GM21825 (cell line): ENCODE results near the gene ENDOD1.
"Not testable (repeated sequence)": the region's sequence is repeated elsewhere in the genome, so short reads cannot be mapped to it uniquely, and the experiment has no call there.

Source experiments
- ATAC-seq: cut with Tn5 transposase; IDR thresholded peaks from one replicate; pipeline ENCODE4 v1.9.1; 2021; ENCODE audit warnings: mild to moderate bottlenecking, moderate library complexity; ENCODE audit not compliant: unreplicated experiment

ENDOD1 gene

DNA sequence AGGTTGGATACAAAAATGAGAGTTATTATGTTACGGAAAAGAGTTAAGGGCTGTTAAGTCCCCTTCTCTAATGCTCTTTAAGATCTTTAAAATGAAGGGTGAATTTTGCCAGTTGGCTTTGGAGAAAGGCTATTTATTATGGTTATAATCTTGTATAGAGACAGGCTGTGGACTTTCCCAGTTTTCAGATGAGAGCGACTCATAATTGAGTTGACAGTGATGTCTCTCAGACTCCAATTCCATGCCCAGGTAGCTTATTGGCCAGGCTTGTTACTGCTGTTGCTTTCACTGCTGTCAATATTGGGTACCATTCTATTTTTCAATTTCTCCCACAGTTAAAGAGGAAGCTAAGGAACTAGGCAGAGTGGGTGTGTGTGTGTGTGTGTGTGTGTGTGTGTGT, 13.1 kb downstream of the ENDOD1 start:
- no peak for ATAC-seq

DNA sequence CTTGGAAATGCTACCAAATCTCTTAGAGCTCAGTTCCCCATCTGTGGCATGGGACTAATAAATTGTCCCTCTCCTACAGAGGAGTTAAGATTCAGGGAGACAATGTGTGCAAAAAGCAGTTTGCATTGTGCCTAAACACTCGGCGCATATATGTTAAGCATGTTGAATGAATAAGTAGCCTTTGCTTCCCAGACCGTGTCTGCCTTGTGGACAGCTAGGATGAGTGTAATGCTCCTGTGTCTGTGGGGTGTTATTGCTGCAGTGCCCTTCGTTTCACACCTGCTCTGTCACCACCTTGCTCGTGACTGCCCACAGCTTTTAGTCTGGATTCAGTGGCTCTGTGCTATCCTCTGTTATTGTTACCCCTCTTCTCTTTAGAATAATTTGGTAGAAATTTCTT, 14.1 kb downstream of the ENDOD1 start:
- ATAC-seq = no peak

DNA sequence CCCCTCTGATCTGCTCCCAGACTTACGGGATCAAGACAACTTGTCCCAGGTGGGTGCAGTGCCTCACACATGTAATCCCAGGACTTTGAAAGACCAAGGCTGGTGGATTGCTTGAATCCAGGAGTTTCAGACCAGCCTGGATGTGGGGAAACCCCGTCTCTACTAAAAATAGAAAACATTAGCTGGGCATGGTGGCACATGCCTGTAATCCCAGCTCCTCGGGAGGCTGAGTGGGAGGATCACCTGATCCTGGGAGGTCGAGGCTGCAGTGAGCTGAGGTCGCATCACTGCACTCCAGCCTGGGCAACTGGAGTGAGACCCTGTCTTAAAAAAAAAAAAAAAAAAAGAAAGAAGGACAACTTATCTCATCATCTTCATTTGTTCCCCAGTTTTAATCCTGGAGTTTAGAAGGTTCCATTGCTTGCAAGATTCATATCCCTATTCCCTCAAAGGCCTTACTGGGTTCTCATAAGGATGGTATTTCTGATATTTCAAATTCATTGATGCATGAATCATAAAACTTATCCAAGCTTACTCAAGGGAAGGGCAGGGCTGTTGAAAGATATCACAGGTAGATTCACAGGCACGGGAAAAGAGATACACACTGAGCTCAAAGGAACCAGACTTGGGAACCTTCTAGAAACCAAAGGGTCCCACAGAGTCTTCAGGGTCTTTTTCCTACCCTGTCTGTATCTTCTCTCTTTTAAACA, 14.6 kb downstream of the ENDOD1 start:
- ATAC-seq = no peak

GRCh38 chr11:95104856-95105255, 15.2 kb downstream of the ENDOD1 start:
- ATAC-seq = no peak

DNA sequence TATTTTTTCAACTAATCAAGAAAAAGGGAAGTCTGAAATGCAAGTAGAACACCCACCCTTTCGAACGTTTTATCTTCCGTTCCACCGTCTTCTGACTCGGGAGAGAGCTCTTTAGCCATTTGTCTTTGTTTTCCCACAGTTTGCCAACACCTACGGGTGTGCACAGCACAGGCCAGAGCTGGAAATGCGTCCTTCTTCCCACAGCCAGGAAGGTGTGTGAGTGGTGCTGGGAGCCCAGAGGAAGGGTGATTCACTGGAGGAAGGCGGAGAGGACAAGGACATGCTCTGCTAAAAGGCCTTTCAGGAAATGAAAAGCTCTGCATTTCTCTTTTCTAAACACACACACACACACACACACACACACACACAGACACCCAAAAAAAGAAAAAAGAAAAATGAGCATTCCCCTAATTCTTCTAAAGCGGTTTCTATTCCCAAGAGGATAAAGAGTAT, 18.5 kb downstream of the ENDOD1 start:
- ATAC-seq = no peak

GRCh38 chr11:95108671-95109551, 19.3 kb downstream of the ENDOD1 start:
- ATAC-seq = no peak

DNA sequence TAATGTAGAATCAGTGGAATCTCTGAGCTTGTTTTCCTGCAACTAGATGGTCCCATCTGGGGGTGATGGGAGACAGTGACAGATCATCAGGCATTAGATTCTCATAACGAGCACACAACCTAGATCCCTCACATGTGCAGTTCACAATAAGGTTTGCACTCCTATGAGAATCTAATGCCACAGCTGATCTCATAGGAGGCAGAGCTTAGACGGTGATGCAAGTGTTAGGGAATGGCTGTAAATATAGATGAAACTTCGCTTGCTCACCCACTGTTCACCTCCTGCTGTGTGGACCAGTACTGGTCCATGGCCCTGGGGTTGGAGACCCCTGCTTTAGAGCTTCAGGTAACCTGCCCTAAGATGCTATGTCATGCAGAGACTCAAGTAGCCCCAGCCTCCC, 21.8 kb downstream of the ENDOD1 start:
- not testable (repeated sequence) for ATAC-seq

- no peak for ATAC-seq
These were observed 22.4 kb downstream of the ENDOD1 start for GRCh38 chr11:95111923-95112540.

DNA sequence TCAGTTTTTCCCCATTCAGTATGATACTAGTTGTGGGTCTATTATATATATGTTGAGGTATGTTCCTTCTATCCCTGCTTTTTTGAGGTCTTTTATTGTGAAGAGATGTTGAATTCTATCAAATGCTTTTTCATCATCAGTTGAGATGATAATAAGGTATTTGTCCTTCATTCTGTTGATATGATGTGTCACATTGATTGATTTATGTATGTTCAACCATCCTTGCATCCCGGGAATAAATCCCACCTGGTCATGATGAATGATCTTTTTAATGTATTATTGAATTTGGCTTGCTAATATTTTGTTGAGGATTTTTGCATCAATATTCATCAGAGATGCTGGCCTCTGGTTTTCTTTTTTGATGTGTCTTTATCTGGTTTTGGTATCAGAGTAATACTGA, 26.0 kb downstream of the ENDOD1 start:
- ATAC-seq = no peak

- ATAC-seq = no peak
These were observed 29.9 kb downstream of the ENDOD1 start for GRCh38 chr11:95119361-95120060.

DNA sequence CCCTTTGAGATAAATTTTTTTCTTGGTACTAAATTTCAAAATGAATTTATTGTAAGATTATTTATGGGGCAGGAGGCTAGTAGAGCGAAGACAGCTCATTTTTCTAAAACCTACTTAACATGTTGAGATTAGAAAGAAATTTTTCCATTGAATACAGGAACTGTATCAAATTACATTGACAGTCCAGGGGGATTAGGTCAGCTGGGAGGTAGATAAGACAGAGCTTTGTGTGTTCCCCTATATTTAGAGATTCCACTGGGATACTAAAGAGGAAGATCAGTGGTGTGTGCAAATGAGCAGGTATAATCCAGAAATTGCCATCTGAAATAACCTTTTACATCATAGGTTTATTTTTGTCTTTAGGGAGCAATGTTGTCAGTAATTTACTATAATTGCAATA, 32.1 kb downstream of the ENDOD1 start:
- ATAC-seq = no peak

- ATAC-seq = no peak
These were observed 33.9 kb downstream of the ENDOD1 start for GRCh38 chr11:95123556-95123955.

DNA sequence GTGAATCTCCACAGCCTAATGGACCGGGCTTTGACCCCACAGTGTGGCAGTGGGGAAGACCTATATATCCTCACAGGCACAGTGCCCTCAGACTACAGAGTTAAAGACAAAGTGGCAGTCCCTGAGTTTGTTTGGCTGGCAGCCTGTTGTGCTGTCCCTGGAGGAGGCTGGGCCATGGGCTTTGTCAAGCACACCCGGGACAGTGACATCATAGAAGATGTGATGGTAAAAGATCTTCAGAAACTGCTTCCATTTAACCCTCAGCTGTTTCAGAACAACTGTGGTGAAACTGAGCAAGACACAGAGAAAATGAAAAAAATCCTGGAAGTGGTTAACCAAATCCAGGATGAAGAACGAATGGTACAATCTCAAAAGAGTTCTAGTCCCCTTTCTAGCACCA, 39.0 kb downstream of the ENDOD1 start:
- ATAC-seq = no peak

- no peak for ATAC-seq
These were observed 43.3 kb downstream of the ENDOD1 start for GRCh38 chr11:95132956-95133355.

DNA sequence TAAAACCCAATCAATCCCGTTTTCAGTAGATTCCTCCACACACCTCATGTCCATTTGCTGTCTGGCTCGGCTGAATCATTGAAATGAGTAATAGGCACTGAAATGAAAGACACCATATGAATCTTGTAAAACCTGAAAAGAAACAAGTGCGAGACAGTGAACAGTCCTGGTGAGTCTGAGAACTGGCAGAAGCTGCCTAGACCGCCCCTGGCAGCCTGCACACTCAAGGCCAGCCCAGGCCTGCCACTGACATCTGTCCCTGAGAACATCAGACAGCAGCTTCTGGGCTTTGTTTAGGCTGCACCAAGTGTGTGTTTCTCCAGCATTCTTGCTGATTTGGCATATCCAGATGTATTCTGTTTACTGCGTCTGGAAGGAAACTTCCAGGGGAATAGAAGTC, 44.8 kb downstream of the ENDOD1 start:
- ATAC-seq = no peak

GRCh38 chr11:95135155-95135554, 45.5 kb downstream of the ENDOD1 start:
- ATAC-seq = no peak

DNA sequence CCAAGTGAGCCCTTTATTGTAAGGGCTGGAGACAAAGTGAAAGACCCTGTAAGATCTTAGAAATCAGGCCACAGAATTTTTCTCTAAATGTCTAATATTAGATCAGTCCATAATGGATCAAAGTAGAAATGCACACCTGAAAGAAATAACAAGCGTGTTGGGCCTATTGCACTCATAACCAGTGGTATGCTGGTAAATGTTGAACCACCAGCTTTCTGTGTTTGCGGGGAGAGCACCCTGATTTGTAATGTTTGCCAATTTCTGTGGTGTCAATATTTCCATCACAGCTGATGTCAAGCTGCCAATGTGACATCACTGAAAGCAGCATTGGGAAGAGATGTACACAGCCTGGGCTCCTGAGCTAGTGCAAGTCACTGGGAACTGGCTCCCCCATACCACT, 46.2 kb downstream of the ENDOD1 start:
- ATAC-seq = no peak

DNA sequence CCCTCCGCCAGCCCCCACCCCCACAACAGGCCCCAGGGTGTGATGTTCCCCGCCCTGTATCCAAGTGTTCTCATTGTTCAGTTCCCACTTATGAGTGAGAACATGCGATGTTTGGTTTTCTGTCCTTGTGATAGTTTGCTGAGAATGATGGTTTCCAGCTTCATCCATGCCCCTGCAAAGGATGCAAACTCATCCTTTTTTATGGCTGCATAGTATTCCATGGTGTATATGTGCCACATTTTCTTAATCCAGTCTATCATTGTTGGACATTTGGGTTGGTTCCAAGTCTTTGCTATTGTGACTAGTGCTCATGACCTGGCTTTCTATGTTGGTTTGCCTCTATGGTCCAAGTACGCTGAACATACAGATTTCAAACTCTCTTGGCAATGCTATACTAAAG, 47.1 kb downstream of the ENDOD1 start:
- ATAC-seq = not testable (repeated sequence)

GRCh38 chr11:95137299-95137698, 47.7 kb downstream of the ENDOD1 start:
- ATAC-seq = no peak

- ATAC-seq = peak; percentile 83
These were observed 48.8 kb downstream of the ENDOD1 start for GRCh38 chr11:95138448-95138847.

GRCh38 chr11:95140397-95141033, 50.9 kb downstream of the ENDOD1 start:
- no peak for ATAC-seq
